ENCODE results near the gene TNS1. TPM values are rescaled to one million over a fixed set of nuclear protein-coding genes. Genes with fewer than 3 reads are reported as not detected.

TNS1 gene
- total RNA-seq, 1 experiment from 2014 or later: 6.2 TPM

- no peak overlapping the region for H3K4me3 ChIP-seq (replicated peaks in 1 of 2; ENCODE audit: low read depth in 1 of 2, low read length in 2 of 2)
- no peaks in the 10 kb centered on the region for H3K79me2 ChIP-seq (ENCODE audit: insufficient read depth, low read length)
- H3K9ac ChIP-seq (ENCODE audit: low read length): no peak overlapping the region
- ChIA-PET RAD21 (ENCODE audit: low non-redundant PET in 1 of 2, low total read pairs in 2 of 2, uncharacterized antibody in 2 of 2, unreplicated experiment in 2 of 2) (no interaction called here), CTCF (no interaction called here), POLR2A (no interaction called here)
- no peaks in the 10 kb centered on the region for H3K9me2 ChIP-seq (ENCODE audit: insufficient read depth)
- H3K9me3 ChIP-seq (ENCODE audit: control insufficient read depth in 1 of 2, insufficient read depth in 1 of 2, low read depth in 1 of 2, low read length in 2 of 2): no peaks in the 10 kb centered on the region
- no TSS peak for BruUV-seq (replicated peaks)
- no peaks in the 10 kb centered on the region for H3K4me1 ChIP-seq (ENCODE audit: control insufficient read depth in 1 of 2, insufficient read depth in 2 of 2, low read length in 2 of 2)
- H2AFZ ChIP-seq (ENCODE audit: low read depth, low read length, poor library complexity, severe bottlenecking): no peak overlapping the region
- H4K20me1 ChIP-seq (ENCODE audit: insufficient read depth): no peaks in the 10 kb centered on the region
- intact Hi-C loops (cut with micrococcal nuclease): no loop called here
- no peak overlapping the region for H3K4me2 ChIP-seq (ENCODE audit: low read length)
- no peak for ATAC-seq
- DNase-seq (ENCODE audit: low read depth, low spot score): no peak
- no peaks in the 10 kb centered on the region for H3K27me3 ChIP-seq (ENCODE audit: insufficient read depth, low read length)
- peak; percentile 33 for TF ChIP-seq RAD21 (IDR thresholded peaks at IDR 0.05; ENCODE audit: low read depth)
- TF ChIP-seq FOSL1 (IDR thresholded peaks at IDR 0.05; ENCODE audit: low read depth): no peak
- TF ChIP-seq ZFX (IDR thresholded peaks at IDR 0.05): no peak
- TF ChIP-seq REST (IDR thresholded peaks at IDR 0.05; ENCODE audit: low read depth): no peak
- H3K27ac ChIP-seq (ENCODE audit: low read depth, low read length): no peak overlapping the region
- no peaks in the 10 kb centered on the region for H3K36me3 ChIP-seq (ENCODE audit: control insufficient read depth in 1 of 2, insufficient read depth in 2 of 2, low read length in 2 of 2)
Measured at GRCh38 chr2:217801115-217801531, 201.7 kb downstream of the TNS1 start.

- BruUV-seq (replicated peaks): no TSS peak
- intact Hi-C loops (cut with micrococcal nuclease): no loop called here
- no peaks in the 10 kb centered on the region for H4K20me1 ChIP-seq (ENCODE audit: insufficient read depth)
- H3K4me3 ChIP-seq (replicated peaks in 1 of 2; ENCODE audit: low read depth in 1 of 2, low read length in 2 of 2): no peak overlapping the region
- H2AFZ ChIP-seq (ENCODE audit: low read depth, low read length, poor library complexity, severe bottlenecking): no peak overlapping the region
- H3K27ac ChIP-seq (ENCODE audit: low read depth, low read length): no peak overlapping the region
- H3K79me2 ChIP-seq (ENCODE audit: insufficient read depth, low read length): no peaks in the 10 kb centered on the region
- no peaks in the 10 kb centered on the region for H3K9me2 ChIP-seq (ENCODE audit: insufficient read depth)
- no peaks in the 10 kb centered on the region for H3K4me1 ChIP-seq (ENCODE audit: control insufficient read depth in 1 of 2, insufficient read depth in 2 of 2, low read length in 2 of 2)
- ChIA-PET CTCF (no interaction called here), RAD21 (ENCODE audit: low non-redundant PET in 1 of 2, low total read pairs in 2 of 2, uncharacterized antibody in 2 of 2, unreplicated experiment in 2 of 2) (no interaction called here), POLR2A (no interaction called here)
- H3K36me3 ChIP-seq (ENCODE audit: control insufficient read depth in 1 of 2, insufficient read depth in 2 of 2, low read length in 2 of 2): no peaks in the 10 kb centered on the region
- no peaks in the 10 kb centered on the region for H3K27me3 ChIP-seq (ENCODE audit: insufficient read depth, low read length)
- no peaks in the 10 kb centered on the region for H3K9me3 ChIP-seq (ENCODE audit: control insufficient read depth in 1 of 2, insufficient read depth in 1 of 2, low read depth in 1 of 2, low read length in 2 of 2)
- H3K9ac ChIP-seq (ENCODE audit: low read length): no peak overlapping the region
- no peak for DNase-seq (ENCODE audit: low read depth, low spot score)
- no peak overlapping the region for H3K4me2 ChIP-seq (ENCODE audit: low read length)
- ATAC-seq: no peak
- TF ChIP-seq YY1 (IDR thresholded peaks at IDR 0.05; ENCODE audit: extremely low read depth, insufficient replicate concordance, low read depth, low read length): no peak
- TF ChIP-seq ZNF274 (IDR thresholded peaks at IDR 0.05; ENCODE audit: low read depth, low read length): no peak
- no peak for TF ChIP-seq SIN3A (IDR thresholded peaks at IDR 0.05; ENCODE audit: low read depth)
- TF ChIP-seq ATF3 (IDR thresholded peaks at IDR 0.05): no peak
- no peak for TF ChIP-seq JUND (IDR thresholded peaks at IDR 0.05)
- no peak for TF ChIP-seq FOSL1 (IDR thresholded peaks at IDR 0.05; ENCODE audit: low read depth)
- TF ChIP-seq EGR1 (IDR thresholded peaks at IDR 0.05; ENCODE audit: low read depth): no peak
- no peak for TF ChIP-seq SP1 (IDR thresholded peaks at IDR 0.05; ENCODE audit: low read depth)
- no peak for TF ChIP-seq EZH2phosphoT487 (IDR thresholded peaks at IDR 0.05; ENCODE audit: borderline replicate concordance)
- TF ChIP-seq CEBPB (IDR thresholded peaks at IDR 0.05; ENCODE audit: low read depth): no peak
- TF ChIP-seq REST (IDR thresholded peaks at IDR 0.05; ENCODE audit: low read depth): no peak
- TF ChIP-seq TCF7L2 (IDR thresholded peaks at IDR 0.05; ENCODE audit: borderline replicate concordance, extremely low read depth, insufficient read depth, insufficient read length): no peak
Measured at GRCh38 chr2:217800433-217801114, 202.2 kb downstream of the TNS1 start.

Data from HCT116 (cell line).